Mononuclear cell (primary cell): Measurements from ENCODE around the gene CTIF. TPM values are rescaled to one million over a fixed set of nuclear protein-coding genes. Genes with fewer than 3 reads are reported as not detected.

Experiments
- H3K27me3 ChIP-seq: 2 replicates; pipeline ENCODE4 v1.6.0; 2011; ENCODE audit warnings: low read length, control low read depth; ENCODE audit not compliant: insufficient read depth
- H3K4me1 ChIP-seq: 2 replicates; pipeline ENCODE4 v1.5.1; 2011; ENCODE audit warnings: mild to moderate bottlenecking, low read length, control low read depth; ENCODE audit not compliant: insufficient read depth
- H3K4me3 ChIP-seq: 2 replicates; pipeline ENCODE4 v1.5.1; 2011; ENCODE audit warnings: mild to moderate bottlenecking, low read length, moderate library complexity
- H3K9me3 ChIP-seq: 2 replicates; pipeline ENCODE4 v1.5.1; 2011; ENCODE audit warnings: low read depth, mild to moderate bottlenecking, control low read depth, low read length
- total RNA-seq: library from RNA; depleted of rRNA; stranded (reverse); fragments of >200 nt; gene quantifications from one replicate; pipeline ENCODE4 v1.2.3, GENCODE V29; 2012

Gene CTIF
- total RNA-seq, 1 donor: 2.7 TPM

- no peaks in the 10 kb centered on the region for H3K9me3 ChIP-seq
- H3K4me3 ChIP-seq: no peak overlapping the region
- no peaks in the 10 kb centered on the region for H3K4me1 ChIP-seq
- H3K27me3 ChIP-seq: no peaks in the 10 kb centered on the region
These were observed 81.2 kb downstream of the CTIF start for GRCh38 chr18:48620071-48620470.

GRCh38 chr18:48621240-48621639 lies 82.4 kb downstream of the CTIF start:
- H3K27me3 ChIP-seq: no peaks in the 10 kb centered on the region
- H3K4me3 ChIP-seq: no peak overlapping the region
- no peaks in the 10 kb centered on the region for H3K9me3 ChIP-seq
- H3K4me1 ChIP-seq: no peaks in the 10 kb centered on the region

- no peaks in the 10 kb centered on the region for H3K27me3 ChIP-seq
- no peaks in the 10 kb centered on the region for H3K4me1 ChIP-seq
- H3K9me3 ChIP-seq: no peaks in the 10 kb centered on the region
- no peak overlapping the region for H3K4me3 ChIP-seq
These were observed 83.2 kb downstream of the CTIF start for GRCh38 chr18:48621815-48622555.

- Histone ChIP-seq H3K4me3 (no peak overlapping the region), H3K27me3 (no peaks in the 10 kb centered on the region), H3K4me1 (no peaks in the 10 kb centered on the region), H3K9me3 (no peaks in the 10 kb centered on the region)
These were observed 84.1 kb downstream of the CTIF start for GRCh38 chr18:48622911-48623431.

- no peaks in the 10 kb centered on the region for H3K4me1 ChIP-seq
These were observed 84.8 kb downstream of the CTIF start for GRCh38 chr18:48623468-48624235.

GRCh38 chr18:48624856-48625255 lies 86.0 kb downstream of the CTIF start:
- Histone ChIP-seq H3K27me3 (no peaks in the 10 kb centered on the region), H3K4me1 (no peaks in the 10 kb centered on the region), H3K4me3 (no peak overlapping the region), H3K9me3 (no peaks in the 10 kb centered on the region)

More at GRCh38 chr18:48623468-48624235, 84.8 kb downstream of the CTIF start:
- Histone ChIP-seq H3K9me3 (no peaks in the 10 kb centered on the region), H3K4me3 (no peak overlapping the region), H3K27me3 (no peaks in the 10 kb centered on the region)

GRCh38 chr18:48627216-48627615 lies 88.4 kb downstream of the CTIF start:
- no peak overlapping the region for H3K4me3 ChIP-seq
- no peaks in the 10 kb centered on the region for H3K27me3 ChIP-seq
- H3K9me3 ChIP-seq: no peaks in the 10 kb centered on the region
- H3K4me1 ChIP-seq: no peaks in the 10 kb centered on the region

- Histone ChIP-seq H3K27me3 (no peaks in the 10 kb centered on the region), H3K9me3 (no peaks in the 10 kb centered on the region), H3K4me1 (no peaks in the 10 kb centered on the region), H3K4me3 (no peak overlapping the region)
These were observed 91.0 kb downstream of the CTIF start for GRCh38 chr18:48629730-48630324.

GRCh38 chr18:48631851-48632250 lies 93.0 kb downstream of the CTIF start:
- Histone ChIP-seq H3K9me3 (no peaks in the 10 kb centered on the region), H3K27me3 (no peaks in the 10 kb centered on the region), H3K4me1 (no peaks in the 10 kb centered on the region), H3K4me3 (no peak overlapping the region)

GRCh38 chr18:48632676-48633257 lies 93.9 kb downstream of the CTIF start:
- H3K4me3 ChIP-seq: no peak overlapping the region
- no peaks in the 10 kb centered on the region for H3K4me1 ChIP-seq
- H3K9me3 ChIP-seq: no peaks in the 10 kb centered on the region
- H3K27me3 ChIP-seq: no peaks in the 10 kb centered on the region

- Histone ChIP-seq H3K4me3 (no peak overlapping the region), H3K4me1 (no peaks in the 10 kb centered on the region), H3K9me3 (no peaks in the 10 kb centered on the region), H3K27me3 (no peaks in the 10 kb centered on the region)
These were observed 95.7 kb downstream of the CTIF start for GRCh38 chr18:48634491-48634890.

- Histone ChIP-seq H3K9me3 (no peaks in the 10 kb centered on the region), H3K4me1 (no peaks in the 10 kb centered on the region), H3K27me3 (no peaks in the 10 kb centered on the region), H3K4me3 (no peak overlapping the region)
These were observed 96.1 kb downstream of the CTIF start for GRCh38 chr18:48634975-48635374.

GRCh38 chr18:48635806-48636205 lies 97.0 kb downstream of the CTIF start:
- no peak overlapping the region for H3K4me3 ChIP-seq
- no peaks in the 10 kb centered on the region for H3K4me1 ChIP-seq
- H3K27me3 ChIP-seq: no peaks in the 10 kb centered on the region
- no peaks in the 10 kb centered on the region for H3K9me3 ChIP-seq

GRCh38 chr18:48636436-48636835 lies 97.6 kb downstream of the CTIF start:
- Histone ChIP-seq H3K27me3 (no peaks in the 10 kb centered on the region), H3K9me3 (no peaks in the 10 kb centered on the region), H3K4me3 (no peak overlapping the region), H3K4me1 (no peaks in the 10 kb centered on the region)
